ENCODE measurements around the gene IMMP2L.

The IMMP2L gene

GRCh38 chr7:111012799-111013675 lies 549.3 kb downstream of the IMMP2L start:
- DNase-seq: no peak

GRCh38 chr7:111012149-111012548 lies 550.1 kb downstream of the IMMP2L start:
- no peak for DNase-seq

GRCh38 chr7:111011520-111011919 lies 550.8 kb downstream of the IMMP2L start:
- DNase-seq: no peak

GRCh38 chr7:111010798-111011197 lies 551.5 kb downstream of the IMMP2L start:
- DNase-seq: no peak

- DNase-seq: no peak
These were observed 552.7 kb downstream of the IMMP2L start for GRCh38 chr7:111009526-111010040.

- DNase-seq: no peak
These were observed 555.6 kb downstream of the IMMP2L start for GRCh38 chr7:111006691-111007090.

GRCh38 chr7:111006040-111006439 lies 556.3 kb downstream of the IMMP2L start:
- DNase-seq: no peak

GRCh38 chr7:111005445-111005844 lies 556.8 kb downstream of the IMMP2L start:
- DNase-seq: no peak

GRCh38 chr7:111004310-111004901 lies 557.9 kb downstream of the IMMP2L start:
- DNase-seq: no peak

- DNase-seq: no peak
These were observed 558.4 kb downstream of the IMMP2L start for GRCh38 chr7:111003883-111004282.

- DNase-seq: no peak
These were observed 568.0 kb downstream of the IMMP2L start for GRCh38 chr7:110994028-110994967.

GRCh38 chr7:110988890-110989501 lies 573.3 kb downstream of the IMMP2L start:
- DNase-seq: no peak

GRCh38 chr7:110988348-110988747 lies 573.9 kb downstream of the IMMP2L start:
- no peak for DNase-seq

- DNase-seq: no peak
These were observed 575.1 kb downstream of the IMMP2L start for GRCh38 chr7:110987127-110987693.

GRCh38 chr7:110983822-110984456 lies 578.4 kb downstream of the IMMP2L start:
- DNase-seq: no peak

- no peak for DNase-seq
These were observed 585.1 kb downstream of the IMMP2L start for GRCh38 chr7:110977127-110977737.

GRCh38 chr7:110975486-110975885 lies 586.8 kb downstream of the IMMP2L start:
- DNase-seq: no peak

GRCh38 chr7:110974441-110974840 lies 587.9 kb downstream of the IMMP2L start:
- no peak for DNase-seq

GRCh38 chr7:110973196-110973990 lies 588.9 kb downstream of the IMMP2L start:
- no peak for DNase-seq

GRCh38 chr7:110964775-110965174 lies 597.5 kb downstream of the IMMP2L start:
- no peak for DNase-seq
